ENCODE measurements around the gene TANC1. TPM values are rescaled to one million over a fixed set of nuclear protein-coding genes. Genes with fewer than 3 reads are reported as not detected.

TANC1 gene
- polyA plus RNA-seq, 1 donor from 2014 or later, result 0.37 TPM

DNA sequence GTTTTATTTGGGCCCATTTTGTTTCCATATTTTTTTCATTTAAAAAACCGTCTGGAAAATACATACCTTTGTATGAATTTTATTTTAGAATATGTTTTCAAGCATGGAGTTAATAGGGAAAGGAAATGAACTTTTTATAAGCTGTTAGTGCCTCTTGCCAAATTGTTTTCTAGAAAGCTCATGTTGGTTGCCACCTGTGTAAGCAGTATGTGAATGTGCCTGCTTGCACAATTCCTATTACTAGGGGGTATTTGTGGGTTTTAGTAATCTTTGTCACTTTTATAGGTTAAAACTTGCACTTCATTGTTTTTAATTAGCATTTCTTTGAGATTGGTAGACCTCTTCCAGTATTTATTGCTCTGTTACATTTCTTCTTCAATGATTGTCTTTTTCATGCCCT, 107.3 kb downstream of the TANC1 start:
- Histone ChIP-seq H3F3A (ENCODE audit: insufficient read depth, low read length, poor library complexity, severe bottlenecking) (no peaks in the 10 kb centered on the region), H3K79me2 (replicated peaks; ENCODE audit: insufficient read depth, low read length) (no peaks in the 10 kb centered on the region), H2AFZ (ENCODE audit: low read depth, low read length) (no peak overlapping the region), H3K9me3 (ENCODE audit: low read length) (no peaks in the 10 kb centered on the region), H3K9me2 (ENCODE audit: insufficient read depth, low read length) (no peaks in the 10 kb centered on the region), H3K4me2 (ENCODE audit: low read length) (no peak overlapping the region), H3K4me3 (ENCODE audit: low read length) (no peak overlapping the region), H3K36me3 (ENCODE audit: insufficient read depth, low read length) (no peaks in the 10 kb centered on the region), H3K27ac (ENCODE audit: low read length) (no peak overlapping the region), H3K27me3 (ENCODE audit: insufficient read depth, low read depth, low read length) (no peaks in the 10 kb centered on the region), H3K9ac (ENCODE audit: low read length) (no peak overlapping the region), H4K20me1 (ENCODE audit: insufficient read depth) (no peaks in the 10 kb centered on the region)
- TF ChIP-seq, protein P1, sequence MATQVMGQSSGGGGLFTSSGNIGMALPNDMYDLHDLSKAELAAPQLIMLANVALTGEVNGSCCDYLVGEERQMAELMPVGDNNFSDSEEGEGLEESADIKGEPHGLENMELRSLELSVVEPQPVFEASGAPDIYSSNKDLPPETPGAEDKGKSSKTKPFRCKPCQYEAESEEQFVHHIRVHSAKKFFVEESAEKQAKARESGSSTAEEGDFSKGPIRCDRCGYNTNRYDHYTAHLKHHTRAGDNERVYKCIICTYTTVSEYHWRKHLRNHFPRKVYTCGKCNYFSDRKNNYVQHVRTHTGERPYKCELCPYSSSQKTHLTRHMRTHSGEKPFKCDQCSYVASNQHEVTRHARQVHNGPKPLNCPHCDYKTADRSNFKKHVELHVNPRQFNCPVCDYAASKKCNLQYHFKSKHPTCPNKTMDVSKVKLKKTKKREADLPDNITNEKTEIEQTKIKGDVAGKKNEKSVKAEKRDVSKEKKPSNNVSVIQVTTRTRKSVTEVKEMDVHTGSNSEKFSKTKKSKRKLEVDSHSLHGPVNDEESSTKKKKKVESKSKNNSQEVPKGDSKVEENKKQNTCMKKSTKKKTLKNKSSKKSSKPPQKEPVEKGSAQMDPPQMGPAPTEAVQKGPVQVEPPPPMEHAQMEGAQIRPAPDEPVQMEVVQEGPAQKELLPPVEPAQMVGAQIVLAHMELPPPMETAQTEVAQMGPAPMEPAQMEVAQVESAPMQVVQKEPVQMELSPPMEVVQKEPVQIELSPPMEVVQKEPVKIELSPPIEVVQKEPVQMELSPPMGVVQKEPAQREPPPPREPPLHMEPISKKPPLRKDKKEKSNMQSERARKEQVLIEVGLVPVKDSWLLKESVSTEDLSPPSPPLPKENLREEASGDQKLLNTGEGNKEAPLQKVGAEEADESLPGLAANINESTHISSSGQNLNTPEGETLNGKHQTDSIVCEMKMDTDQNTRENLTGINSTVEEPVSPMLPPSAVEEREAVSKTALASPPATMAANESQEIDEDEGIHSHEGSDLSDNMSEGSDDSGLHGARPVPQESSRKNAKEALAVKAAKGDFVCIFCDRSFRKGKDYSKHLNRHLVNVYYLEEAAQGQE (IDR thresholded peaks at IDR 0.05; ENCODE audit: borderline replicate concordance), result no peak
- no peak for TF ChIP-seq RAD21 (conservative IDR thresholded peaks at IDR 0.05)

DNA sequence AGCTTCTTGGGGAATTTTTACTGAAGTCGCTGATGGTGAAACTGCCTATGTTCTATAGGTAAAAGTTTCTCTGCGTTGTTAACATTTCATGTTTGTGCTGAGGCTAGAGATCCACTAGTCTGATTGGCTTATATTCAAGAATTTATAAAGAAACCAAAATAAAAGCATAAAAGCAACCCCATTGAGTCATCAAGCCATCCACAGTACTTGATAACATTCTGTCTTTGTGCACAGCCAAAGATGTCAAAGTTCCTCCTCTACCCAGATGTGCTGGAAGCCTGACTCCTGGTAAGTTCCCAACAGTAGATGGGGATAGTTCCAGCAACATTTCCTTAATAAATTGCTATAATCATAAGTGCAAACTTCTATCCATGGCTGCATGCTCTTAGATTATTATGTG, 107.8 kb downstream of the TANC1 start:
- Histone ChIP-seq H3K4me3 (ENCODE audit: low read length) (no peak overlapping the region), H4K20me1 (ENCODE audit: insufficient read depth) (no peaks in the 10 kb centered on the region), H3K4me2 (ENCODE audit: low read length) (no peak overlapping the region), H3K79me2 (replicated peaks; ENCODE audit: insufficient read depth, low read length) (no peaks in the 10 kb centered on the region), H3F3A (ENCODE audit: insufficient read depth, low read length, poor library complexity, severe bottlenecking) (no peaks in the 10 kb centered on the region), H3K27ac (ENCODE audit: low read length) (no peak overlapping the region), H3K9ac (ENCODE audit: low read length) (no peak overlapping the region), H3K27me3 (ENCODE audit: insufficient read depth, low read depth, low read length) (no peaks in the 10 kb centered on the region), H2AFZ (ENCODE audit: low read depth, low read length) (no peak overlapping the region), H3K36me3 (ENCODE audit: insufficient read depth, low read length) (no peaks in the 10 kb centered on the region), H3K9me3 (ENCODE audit: low read length) (no peaks in the 10 kb centered on the region), H3K9me2 (ENCODE audit: insufficient read depth, low read length) (no peaks in the 10 kb centered on the region)
- TF ChIP-seq POLR2AphosphoS5 (IDR thresholded peaks at IDR 0.05) (no peak), RAD21 (conservative IDR thresholded peaks at IDR 0.05) (no peak), TAF1 (IDR thresholded peaks at IDR 0.05; ENCODE audit: low read depth) (no peak), EP300 (conservative IDR thresholded peaks at IDR 0.05; ENCODE audit: poor library complexity, severe bottlenecking) (no peak), MXI1 (conservative IDR thresholded peaks at IDR 0.05; ENCODE audit: poor library complexity, severe bottlenecking) (no peak), SMC3 (conservative IDR thresholded peaks at IDR 0.05; ENCODE audit: poor library complexity) (no peak), EZH2 (IDR thresholded peaks at IDR 0.05; ENCODE audit: borderline replicate concordance, insufficient read depth, low read length, poor library complexity, severe bottlenecking) (no peak)
- TF ChIP-seq, protein P1 (IDR thresholded peaks at IDR 0.05; ENCODE audit: borderline replicate concordance), result no peak
- TF ChIP-seq, protein P2, sequence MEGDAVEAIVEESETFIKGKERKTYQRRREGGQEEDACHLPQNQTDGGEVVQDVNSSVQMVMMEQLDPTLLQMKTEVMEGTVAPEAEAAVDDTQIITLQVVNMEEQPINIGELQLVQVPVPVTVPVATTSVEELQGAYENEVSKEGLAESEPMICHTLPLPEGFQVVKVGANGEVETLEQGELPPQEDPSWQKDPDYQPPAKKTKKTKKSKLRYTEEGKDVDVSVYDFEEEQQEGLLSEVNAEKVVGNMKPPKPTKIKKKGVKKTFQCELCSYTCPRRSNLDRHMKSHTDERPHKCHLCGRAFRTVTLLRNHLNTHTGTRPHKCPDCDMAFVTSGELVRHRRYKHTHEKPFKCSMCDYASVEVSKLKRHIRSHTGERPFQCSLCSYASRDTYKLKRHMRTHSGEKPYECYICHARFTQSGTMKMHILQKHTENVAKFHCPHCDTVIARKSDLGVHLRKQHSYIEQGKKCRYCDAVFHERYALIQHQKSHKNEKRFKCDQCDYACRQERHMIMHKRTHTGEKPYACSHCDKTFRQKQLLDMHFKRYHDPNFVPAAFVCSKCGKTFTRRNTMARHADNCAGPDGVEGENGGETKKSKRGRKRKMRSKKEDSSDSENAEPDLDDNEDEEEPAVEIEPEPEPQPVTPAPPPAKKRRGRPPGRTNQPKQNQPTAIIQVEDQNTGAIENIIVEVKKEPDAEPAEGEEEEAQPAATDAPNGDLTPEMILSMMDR (IDR thresholded peaks at IDR 0.05; ENCODE audit: poor library complexity, severe bottlenecking), result no peak

All from neural cell (in vitro differentiated cells).